ENCODE results near the gene RC3H1.
"Not testable (repeated sequence)": the region's sequence is repeated elsewhere in the genome, so short reads cannot be mapped to it uniquely, and the experiment has no call there.

Gene RC3H1

DNA sequence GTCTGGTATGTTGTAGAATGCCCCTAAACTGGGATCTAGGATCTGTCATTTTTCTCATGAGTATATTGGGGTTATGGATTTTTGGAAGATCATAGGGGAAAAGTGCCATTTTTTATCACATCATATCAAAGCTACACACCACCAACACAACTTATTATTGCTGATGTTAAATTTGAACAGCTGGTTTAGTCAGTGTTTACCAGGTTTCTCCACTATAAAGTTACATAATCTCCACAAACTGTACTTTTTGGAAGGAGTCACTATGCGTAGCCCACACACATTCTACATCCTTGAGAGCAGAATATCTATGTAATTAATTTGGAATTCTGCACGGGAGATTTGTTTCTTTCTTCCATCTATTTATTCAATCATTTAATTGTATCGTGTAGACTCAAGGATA lies 35.2 kb downstream of the RC3H1 start:
- no peak for TF ChIP-seq JUND (IDR thresholded peaks at IDR 0.05; ENCODE audit: low read depth)
- in situ Hi-C loops (cut with HindIII; ENCODE audit: low pct_unique_long_range_greater_than_20kb, low sequenced_read_pairs), result no loop called here
- DNase-seq (ENCODE audit: low read depth in 1 of 2, low spot score in 1 of 2), result no peak

DNA sequence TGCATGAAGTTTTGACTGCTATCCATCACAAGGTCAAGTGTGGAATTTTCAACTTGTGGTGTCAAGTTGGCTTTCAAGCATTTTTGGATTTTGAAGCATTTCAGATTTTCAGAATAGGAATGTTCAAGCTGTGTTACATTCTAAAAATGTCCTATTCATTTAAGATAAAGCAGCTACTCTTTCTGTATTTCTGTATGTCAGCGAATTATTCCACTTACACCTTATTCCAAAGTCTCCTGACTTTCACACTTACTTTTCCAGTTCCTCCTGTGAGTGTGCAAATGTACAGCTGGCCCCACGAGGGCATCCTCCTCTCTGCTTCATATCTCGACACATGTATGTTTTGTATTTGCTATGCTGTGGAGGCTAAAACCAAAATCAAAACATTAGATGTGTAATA lies 51.9 kb downstream of the RC3H1 start:
- no peak for TF ChIP-seq JUND (IDR thresholded peaks at IDR 0.05; ENCODE audit: low read depth)
- in situ Hi-C loops (cut with HindIII; ENCODE audit: low pct_unique_long_range_greater_than_20kb, low sequenced_read_pairs), result no loop called here
- no peak for DNase-seq (ENCODE audit: low read depth in 1 of 2, low spot score in 1 of 2)

DNA sequence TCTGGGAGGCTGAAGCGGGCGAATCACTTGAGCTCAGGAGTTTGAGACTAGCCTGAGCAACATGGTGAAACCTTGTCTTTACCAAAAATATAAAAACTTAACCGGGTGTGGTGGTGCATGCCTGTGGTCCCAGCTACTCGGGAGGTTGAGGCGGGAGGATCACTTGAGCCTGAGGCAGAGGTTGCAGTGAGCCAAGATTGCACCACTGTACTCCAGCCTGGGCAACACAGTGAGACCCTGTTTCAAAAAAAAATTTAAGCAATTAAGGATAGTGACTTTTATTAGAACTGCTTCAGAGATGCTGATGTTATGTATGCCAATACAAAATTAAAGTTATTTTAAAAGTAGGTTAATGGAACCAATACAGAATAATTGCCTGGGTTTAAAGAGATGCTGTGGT lies 56.3 kb downstream of the RC3H1 start:
- DNase-seq (ENCODE audit: low read depth in 1 of 2, low spot score in 1 of 2); in situ Hi-C loops (cut with HindIII; ENCODE audit: low pct_unique_long_range_greater_than_20kb, low sequenced_read_pairs): not testable (repeated sequence)

- DNase-seq (ENCODE audit: low read depth in 1 of 2, low spot score in 1 of 2), result no peak
- in situ Hi-C loops (cut with HindIII; ENCODE audit: low pct_unique_long_range_greater_than_20kb, low sequenced_read_pairs), result no loop called here
- TF ChIP-seq JUND (IDR thresholded peaks at IDR 0.05; ENCODE audit: low read depth), result no peak
Measured at GRCh38 chr1:173963477-173963876, 58.7 kb downstream of the RC3H1 start.

GRCh38 chr1:173960625-173961024 lies 61.5 kb downstream of the RC3H1 start:
- no peak for DNase-seq (ENCODE audit: low read depth in 1 of 2, low spot score in 1 of 2)
- in situ Hi-C loops (cut with HindIII; ENCODE audit: low pct_unique_long_range_greater_than_20kb, low sequenced_read_pairs), result no loop called here
- TF ChIP-seq JUND (IDR thresholded peaks at IDR 0.05; ENCODE audit: low read depth), result no peak

GRCh38 chr1:173954179-173954578 lies 68.0 kb downstream of the RC3H1 start:
- DNase-seq (ENCODE audit: low read depth in 1 of 2, low spot score in 1 of 2), result no peak
- no peak for TF ChIP-seq JUND (IDR thresholded peaks at IDR 0.05; ENCODE audit: low read depth)
- in situ Hi-C loops (cut with HindIII; ENCODE audit: low pct_unique_long_range_greater_than_20kb, low sequenced_read_pairs), result no loop called here

GRCh38 chr1:173948594-173948993 lies 73.6 kb downstream of the RC3H1 start:
- no peak for TF ChIP-seq JUND (IDR thresholded peaks at IDR 0.05; ENCODE audit: low read depth)
- in situ Hi-C loops (cut with HindIII; ENCODE audit: low pct_unique_long_range_greater_than_20kb, low sequenced_read_pairs), result no loop called here
- no peak for DNase-seq (ENCODE audit: low read depth in 1 of 2, low spot score in 1 of 2)

GRCh38 chr1:173946380-173946921 lies 75.7 kb downstream of the RC3H1 start:
- TF ChIP-seq JUND (IDR thresholded peaks at IDR 0.05; ENCODE audit: low read depth), result no peak
- no peak for DNase-seq (ENCODE audit: low read depth in 1 of 2, low spot score in 1 of 2)
- in situ Hi-C loops (cut with HindIII; ENCODE audit: low pct_unique_long_range_greater_than_20kb, low sequenced_read_pairs), result no loop called here

- TF ChIP-seq JUND (IDR thresholded peaks at IDR 0.05; ENCODE audit: low read depth), result no peak
- in situ Hi-C loops (cut with HindIII; ENCODE audit: low pct_unique_long_range_greater_than_20kb, low sequenced_read_pairs), result no loop called here
- no peak for DNase-seq (ENCODE audit: low read depth in 1 of 2, low spot score in 1 of 2)
Measured at GRCh38 chr1:173937062-173937461, 85.1 kb downstream of the RC3H1 start.

GRCh38 chr1:173934440-173934839 lies 87.7 kb downstream of the RC3H1 start:
- no peak for TF ChIP-seq JUND (IDR thresholded peaks at IDR 0.05; ENCODE audit: low read depth)
- in situ Hi-C loops (cut with HindIII; ENCODE audit: low pct_unique_long_range_greater_than_20kb, low sequenced_read_pairs), result no loop called here
- DNase-seq (ENCODE audit: low read depth in 1 of 2, low spot score in 1 of 2), result no peak

DNA sequence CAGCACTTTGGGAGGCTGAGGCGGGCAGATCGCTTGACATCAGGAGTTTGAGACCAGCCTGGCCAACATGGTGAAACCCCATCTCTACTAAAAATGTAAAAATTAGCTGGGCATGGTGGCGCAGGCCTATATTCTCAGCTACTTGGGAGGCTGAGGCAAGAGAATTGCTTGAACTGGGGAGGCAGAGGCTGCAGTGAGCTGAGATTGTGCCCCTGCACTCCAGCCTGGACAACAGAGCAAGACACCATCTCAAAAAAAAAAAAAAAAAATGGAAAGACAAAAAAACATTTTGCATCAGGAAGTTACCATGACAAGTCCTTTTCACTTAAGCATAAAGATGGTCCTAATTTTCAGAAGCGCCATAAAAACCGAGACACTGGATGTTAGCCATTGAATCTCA lies 91.6 kb downstream of the RC3H1 start:
- in situ Hi-C loops (cut with HindIII; ENCODE audit: low pct_unique_long_range_greater_than_20kb, low sequenced_read_pairs); DNase-seq (ENCODE audit: low read depth in 1 of 2, low spot score in 1 of 2): not testable (repeated sequence)

GRCh38 chr1:173925306-173926242 lies 96.6 kb downstream of the RC3H1 start:
- no peak for TF ChIP-seq JUND (IDR thresholded peaks at IDR 0.05; ENCODE audit: low read depth)
- peak; percentile 15 to 19 for DNase-seq (ENCODE audit: low read depth in 1 of 2, low spot score in 1 of 2)
- in situ Hi-C loops (cut with HindIII; ENCODE audit: low pct_unique_long_range_greater_than_20kb, low sequenced_read_pairs), result no loop called here

DNA sequence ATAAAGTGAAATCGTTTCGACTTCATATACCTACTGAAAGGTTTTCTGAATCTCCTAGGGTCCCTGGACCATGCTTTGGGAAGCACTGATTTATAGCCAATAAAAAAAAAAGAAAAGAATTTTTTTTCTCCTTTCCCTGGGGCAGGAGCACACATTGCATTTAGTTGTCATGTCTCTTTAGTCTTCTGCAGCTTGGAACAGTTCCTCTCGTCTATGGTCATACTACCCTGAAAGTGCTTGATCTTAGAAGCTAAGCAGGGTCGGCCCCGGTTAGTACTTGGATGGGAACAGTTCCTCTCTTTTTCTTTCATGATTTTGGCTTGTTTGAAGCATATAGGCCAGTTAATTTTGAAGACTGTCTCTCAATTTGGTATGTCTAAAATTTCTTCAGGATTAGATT lies 101.3 kb downstream of the RC3H1 start:
- in situ Hi-C loops (cut with HindIII; ENCODE audit: low pct_unique_long_range_greater_than_20kb, low sequenced_read_pairs), result no loop called here
- DNase-seq (ENCODE audit: low read depth in 1 of 2, low spot score in 1 of 2), result no peak
- no peak for TF ChIP-seq JUND (IDR thresholded peaks at IDR 0.05; ENCODE audit: low read depth)
